HG02759 (cell line): ENCODE measurements around the gene NTRK2.

Source experiments
- ATAC-seq: cut with Tn5 transposase; IDR thresholded peaks from one replicate; pipeline ENCODE4 v1.9.1; 2021; ENCODE audit warnings: mild to moderate bottlenecking, moderate library complexity; ENCODE audit not compliant: unreplicated experiment

Gene NTRK2

GRCh38 chr9:84845956-84846900 is 176.7 kb downstream of the NTRK2 start:
- no peak for ATAC-seq

GRCh38 chr9:84846906-84847305 is 177.4 kb downstream of the NTRK2 start:
- ATAC-seq: no peak

- ATAC-seq: no peak
These were observed 179.5 kb downstream of the NTRK2 start for GRCh38 chr9:84849049-84849448.

- ATAC-seq: no peak
These were observed 181.4 kb downstream of the NTRK2 start for GRCh38 chr9:84850830-84851392.

DNA sequence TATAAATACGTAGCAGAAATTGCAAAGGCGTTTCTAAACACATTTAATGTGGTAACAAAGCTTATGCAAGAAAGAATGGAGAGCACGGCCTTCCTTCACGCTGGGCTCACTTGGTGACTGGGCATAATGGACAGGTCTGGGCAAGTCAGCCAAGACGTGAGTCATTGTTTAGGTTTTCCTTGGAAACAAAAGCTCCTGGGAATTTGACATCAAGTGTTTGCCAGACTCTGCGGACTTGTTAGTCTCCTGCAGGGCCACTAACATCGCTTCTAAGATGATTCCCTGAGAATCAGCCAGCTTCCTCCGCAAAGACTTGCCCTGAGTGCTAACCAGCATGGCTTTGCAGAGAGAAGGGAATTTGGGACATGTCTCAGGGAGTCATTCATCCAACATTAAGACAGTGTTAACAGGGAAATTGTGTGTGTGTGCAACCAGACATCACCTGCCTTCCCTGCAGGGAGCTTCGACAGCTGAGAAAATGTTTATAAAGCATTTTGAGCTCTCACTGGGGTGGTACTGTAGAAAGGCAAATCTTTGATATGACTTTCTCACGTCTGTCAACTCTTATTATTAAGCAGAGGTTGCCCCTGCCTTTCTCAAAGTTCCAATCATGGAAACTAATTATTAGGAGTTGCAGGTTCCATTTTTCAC is 182.5 kb downstream of the NTRK2 start:
- ATAC-seq: no peak

DNA sequence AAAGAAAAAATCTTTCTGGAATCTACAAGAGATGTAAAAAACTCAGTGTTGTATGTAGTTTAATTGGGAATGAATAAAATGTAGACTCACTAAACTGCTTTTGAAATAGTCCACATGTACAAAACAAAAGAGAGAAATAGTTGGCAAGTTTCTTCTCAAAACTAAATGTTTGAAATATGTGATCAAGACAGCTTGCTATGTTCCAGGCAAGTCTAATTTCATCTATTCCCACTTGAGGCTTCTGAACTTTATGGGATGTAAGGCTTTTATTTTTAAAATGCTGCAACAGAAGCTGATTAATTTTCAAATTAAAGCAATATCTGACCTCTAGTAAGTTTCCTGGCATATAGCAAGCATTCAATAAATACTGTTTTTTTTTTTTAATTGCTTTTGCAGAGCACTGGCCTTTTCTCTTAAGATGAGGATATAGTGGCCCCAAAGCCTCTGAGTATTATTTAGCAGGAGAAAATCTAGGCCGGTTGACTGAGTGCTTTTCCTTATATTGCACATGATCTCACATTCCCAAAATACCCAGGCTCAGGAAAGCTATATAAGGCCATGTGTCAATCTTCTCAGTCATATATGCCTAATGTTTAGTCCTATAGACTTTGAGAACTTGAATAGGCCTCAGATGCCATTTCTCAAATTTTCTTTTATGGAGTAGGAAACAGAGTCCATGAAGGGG is 183.2 kb downstream of the NTRK2 start:
- no peak for ATAC-seq

- no peak for ATAC-seq
These were observed 186.7 kb downstream of the NTRK2 start for GRCh38 chr9:84856181-84856632.

DNA sequence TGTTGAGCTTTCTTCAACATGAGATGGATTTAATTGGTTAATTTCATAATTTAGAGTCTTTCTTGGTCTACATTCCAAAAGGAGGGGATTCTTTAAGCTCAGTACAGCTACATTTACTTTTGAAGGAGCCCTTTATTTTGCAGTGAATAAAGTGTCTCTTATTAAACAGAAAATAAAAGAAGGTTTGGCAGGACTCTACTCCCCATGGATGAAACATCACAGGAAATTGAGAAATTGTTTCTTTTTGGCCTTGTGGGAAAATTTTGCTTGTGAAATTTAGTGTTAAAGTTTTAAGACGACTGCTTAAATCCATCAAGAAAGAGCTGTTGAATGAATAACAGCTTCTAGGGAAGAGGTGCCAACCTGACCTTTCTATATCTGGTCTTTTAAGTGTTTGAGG is 187.7 kb downstream of the NTRK2 start:
- no peak for ATAC-seq

GRCh38 chr9:84858364-84858763 is 188.8 kb downstream of the NTRK2 start:
- ATAC-seq: no peak

GRCh38 chr9:84860249-84861115 is 191.0 kb downstream of the NTRK2 start:
- no peak for ATAC-seq

GRCh38 chr9:84861455-84861854 is 191.9 kb downstream of the NTRK2 start:
- ATAC-seq: no peak

DNA sequence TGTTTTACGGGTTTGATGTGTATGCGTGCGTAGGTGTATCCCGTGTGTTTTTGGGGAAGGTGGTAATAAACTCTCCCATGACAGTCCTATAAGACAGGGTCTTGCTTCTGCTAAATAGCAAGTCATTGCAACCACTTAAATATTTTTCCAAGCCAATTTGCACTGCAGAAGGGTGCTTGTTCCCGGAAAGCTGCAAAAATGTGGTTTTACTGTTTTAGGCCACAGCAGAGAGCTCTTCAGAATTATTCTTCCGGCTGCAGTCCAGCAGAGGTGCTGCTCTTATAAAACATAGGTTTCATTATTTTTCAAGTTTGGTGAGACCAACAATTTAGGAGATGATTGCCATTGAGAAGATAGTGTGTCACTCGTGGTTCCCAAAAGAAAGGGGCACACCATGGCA is 192.8 kb downstream of the NTRK2 start:
- ATAC-seq: no peak

DNA sequence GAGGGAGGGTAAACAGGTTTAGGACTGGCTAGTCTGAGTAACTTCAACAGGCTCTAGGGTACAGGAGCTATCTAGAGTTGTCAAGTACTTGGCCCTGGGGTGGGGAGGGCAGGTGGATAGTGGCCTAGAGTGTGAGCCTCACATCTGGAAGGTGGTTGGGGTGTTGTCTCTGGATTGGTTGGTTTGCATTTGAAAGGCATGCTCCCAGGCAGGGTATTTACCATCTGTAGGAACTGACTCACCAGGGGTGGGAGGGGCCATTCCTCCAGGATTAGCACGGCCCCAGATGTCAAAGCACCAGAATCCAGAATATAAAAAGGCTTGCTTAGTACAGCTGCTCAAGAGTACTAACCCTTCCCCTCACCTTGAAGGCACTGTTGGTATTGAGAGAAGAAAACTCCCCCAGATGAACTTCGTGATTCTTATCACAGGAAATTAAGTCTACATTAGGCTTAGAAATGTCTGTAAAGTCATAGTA is 193.3 kb downstream of the NTRK2 start:
- ATAC-seq: no peak

- no peak for ATAC-seq
These were observed 193.8 kb downstream of the NTRK2 start for GRCh38 chr9:84863372-84863771.

- ATAC-seq: no peak
These were observed 197.1 kb downstream of the NTRK2 start for GRCh38 chr9:84866396-84867175.

GRCh38 chr9:84867186-84867585 is 197.7 kb downstream of the NTRK2 start:
- no peak for ATAC-seq

DNA sequence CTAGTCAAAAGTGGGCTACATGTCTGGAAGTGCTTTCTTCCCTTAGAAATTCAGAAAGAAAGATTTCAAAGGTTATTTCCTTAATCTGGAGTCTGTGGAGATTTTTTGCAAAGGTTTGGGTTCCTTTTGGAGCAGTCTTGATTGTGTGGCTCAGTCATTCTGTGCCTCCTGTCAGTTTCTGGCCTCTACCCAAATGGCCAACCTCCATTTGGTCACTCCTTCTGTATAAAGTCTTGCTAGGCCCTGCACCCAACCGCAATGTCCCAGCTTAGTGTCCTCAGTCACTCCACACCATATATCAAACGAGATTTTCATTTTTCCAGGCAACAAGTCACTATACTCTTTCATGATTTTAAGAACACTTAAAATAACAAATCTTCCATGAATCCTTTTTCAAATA is 199.6 kb downstream of the NTRK2 start:
- no peak for ATAC-seq

- ATAC-seq: no peak
These were observed 202.5 kb downstream of the NTRK2 start for GRCh38 chr9:84871983-84872382.

- no peak for ATAC-seq
These were observed 204.5 kb downstream of the NTRK2 start for GRCh38 chr9:84874022-84874421.
